Limb (tissue), 2 donors: ENCODE results near the gene PRSS2.

Experiments
- DNase-seq, 2 donors: peaks; one replicate each; pipeline ENCODE4 v3.0.0-alpha.2; 2016; ENCODE audit errors: extremely low spot score in 2 of 2

The PRSS2 gene

DNA sequence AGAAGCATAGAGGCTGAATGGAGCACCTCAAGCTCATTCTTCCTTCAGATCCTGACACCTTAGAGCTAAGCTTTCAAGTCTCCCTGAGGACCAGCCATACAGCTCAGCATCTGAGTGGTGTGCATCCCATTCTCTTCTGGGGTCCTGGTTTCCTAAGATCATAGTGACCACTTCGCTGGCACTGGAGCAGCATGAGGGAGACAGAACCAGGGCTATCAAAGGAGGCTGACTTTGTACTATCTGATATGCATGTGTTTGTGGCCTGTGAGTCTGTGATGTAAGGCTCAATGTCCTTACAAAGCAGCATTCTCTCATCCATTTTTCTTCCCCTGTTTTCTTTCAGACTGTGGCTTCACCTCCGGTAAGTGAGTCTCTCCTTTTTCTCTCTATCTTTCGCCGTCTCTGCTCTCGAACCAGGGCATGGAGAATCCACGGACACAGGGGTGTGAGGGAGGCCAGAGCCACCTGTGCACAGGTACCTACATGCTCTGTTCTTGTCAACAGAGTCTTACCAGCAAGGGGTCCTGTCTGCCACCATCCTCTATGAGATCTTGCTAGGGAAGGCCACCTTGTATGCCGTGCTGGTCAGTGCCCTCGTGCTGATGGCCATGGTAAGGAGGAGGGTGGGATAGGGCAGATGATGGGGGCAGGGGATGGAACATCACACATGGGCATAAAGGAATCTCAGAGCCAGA, 31.0 kb downstream of the PRSS2 start:
- DNase-seq = no peak

DNA sequence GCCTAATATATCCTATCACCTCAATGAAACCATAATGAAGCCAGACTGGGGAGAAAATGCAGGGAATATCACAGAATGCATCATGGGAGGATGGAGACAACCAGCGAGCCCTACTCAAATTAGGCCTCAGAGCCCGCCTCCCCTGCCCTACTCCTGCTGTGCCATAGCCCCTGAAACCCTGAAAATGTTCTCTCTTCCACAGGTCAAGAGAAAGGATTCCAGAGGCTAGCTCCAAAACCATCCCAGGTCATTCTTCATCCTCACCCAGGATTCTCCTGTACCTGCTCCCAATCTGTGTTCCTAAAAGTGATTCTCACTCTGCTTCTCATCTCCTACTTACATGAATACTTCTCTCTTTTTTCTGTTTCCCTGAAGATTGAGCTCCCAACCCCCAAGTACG, 31.5 kb downstream of the PRSS2 start:
- no peak for DNase-seq

DNA sequence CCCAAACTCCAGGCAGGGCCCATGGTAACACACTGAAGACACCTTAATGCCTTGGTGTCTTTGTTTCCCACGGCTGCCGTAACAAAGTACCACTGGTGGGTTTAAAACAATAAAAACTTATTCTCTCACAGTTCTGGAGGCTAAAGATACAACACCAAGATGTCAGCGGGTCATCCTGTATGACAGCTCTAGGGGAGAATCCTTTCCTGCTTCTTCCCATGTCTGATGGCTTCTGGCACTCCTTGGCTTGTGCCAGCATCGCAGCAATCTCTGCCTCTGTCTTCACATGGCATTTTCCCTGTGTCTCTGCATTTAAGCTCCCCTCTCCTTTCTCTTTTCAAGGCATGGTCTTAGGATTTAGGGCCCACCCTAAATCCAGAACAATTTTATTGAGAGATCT, 33.1 kb downstream of the PRSS2 start:
- DNase-seq = no peak

DNA sequence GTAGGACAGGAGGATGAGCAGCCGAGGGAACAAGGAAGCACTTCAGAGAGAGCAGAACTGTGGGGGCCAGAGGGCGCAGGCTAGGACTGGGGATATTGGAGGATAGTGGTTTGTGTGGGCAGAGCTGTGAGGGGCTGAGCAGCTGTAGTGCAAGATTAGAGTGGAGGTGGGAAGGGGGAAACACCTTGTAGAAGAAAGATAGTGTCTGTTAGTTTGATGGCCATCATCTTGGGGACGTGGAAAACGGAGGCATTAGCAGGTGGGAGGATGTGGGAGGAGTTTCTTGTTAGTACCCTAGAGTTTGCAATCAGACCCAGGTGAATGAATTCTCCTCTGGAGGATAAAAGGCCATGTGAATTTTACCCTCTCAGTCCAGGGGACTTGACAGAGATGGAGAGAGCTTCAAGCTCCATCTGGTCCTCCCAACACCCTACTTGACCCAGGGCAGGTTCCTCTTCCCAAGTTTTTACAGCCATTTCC, 34.0 kb downstream of the PRSS2 start:
- DNase-seq = no peak

DNA sequence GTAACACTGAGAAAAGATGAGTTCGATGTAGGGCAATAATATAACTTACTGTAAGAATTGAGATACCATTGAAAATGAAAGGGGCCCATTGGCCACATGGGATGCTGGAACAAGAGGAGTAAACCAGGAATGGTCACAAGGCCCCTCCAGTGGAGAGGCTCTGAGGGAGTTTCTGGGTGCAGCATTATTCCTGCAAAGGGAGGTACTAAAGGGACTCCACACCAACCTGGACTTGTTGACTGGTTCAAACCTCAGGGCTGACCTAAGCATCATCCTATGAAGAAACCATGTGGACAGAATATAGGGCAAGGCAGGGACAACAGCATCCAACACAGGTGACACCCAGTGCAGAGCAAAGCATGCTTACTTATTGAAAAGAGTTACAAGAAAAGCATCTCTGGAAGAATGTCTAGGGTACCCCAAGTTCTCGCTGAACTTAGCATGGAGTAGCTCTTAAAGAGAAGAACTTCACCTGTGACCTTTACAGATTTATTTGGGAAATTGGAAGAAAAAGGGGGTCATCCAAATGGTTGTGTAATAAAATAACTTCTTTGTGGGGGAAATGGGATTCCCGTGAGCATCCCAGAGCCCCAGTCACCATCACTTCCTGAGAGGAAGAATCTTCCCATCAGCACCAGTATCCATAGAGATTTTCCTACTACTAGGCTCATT, 34.7 kb downstream of the PRSS2 start:
- DNase-seq = no peak

DNA sequence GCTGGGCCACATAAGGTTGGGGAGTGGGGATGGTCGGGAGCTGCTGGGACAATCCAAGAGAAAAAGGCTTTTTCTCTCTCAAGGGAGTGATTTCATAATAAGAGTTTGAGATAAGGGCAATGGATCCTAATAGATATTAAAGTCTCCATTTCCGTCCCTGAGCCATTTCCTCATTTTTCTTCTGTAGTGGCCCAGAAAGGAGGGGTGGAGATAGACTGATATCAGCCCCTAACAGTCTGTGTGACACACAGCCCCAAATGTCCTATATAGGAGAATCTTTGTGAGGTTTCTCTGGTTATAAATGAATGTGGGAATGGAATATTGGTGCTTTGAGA, 35.2 kb downstream of the PRSS2 start:
- DNase-seq = no peak

DNA sequence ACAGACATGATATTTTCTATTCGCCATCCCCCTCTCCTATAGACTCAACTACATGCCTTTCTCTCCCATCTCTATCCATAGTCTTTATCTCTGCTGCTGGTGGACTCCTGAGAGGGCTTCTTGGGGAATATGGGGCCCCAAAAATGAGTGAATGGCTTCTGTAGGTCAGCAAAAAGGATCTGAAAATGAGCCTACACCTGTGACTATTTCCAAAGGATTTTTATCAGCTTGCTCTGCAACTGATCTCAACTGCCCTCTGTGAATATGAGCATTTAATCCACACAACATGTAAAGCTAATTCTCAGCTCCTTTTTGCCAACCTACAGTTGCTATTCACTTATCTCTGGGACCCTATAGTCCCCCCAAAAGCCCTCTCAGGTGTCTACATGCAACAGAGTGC, 36.2 kb downstream of the PRSS2 start:
- DNase-seq = no peak

DNA sequence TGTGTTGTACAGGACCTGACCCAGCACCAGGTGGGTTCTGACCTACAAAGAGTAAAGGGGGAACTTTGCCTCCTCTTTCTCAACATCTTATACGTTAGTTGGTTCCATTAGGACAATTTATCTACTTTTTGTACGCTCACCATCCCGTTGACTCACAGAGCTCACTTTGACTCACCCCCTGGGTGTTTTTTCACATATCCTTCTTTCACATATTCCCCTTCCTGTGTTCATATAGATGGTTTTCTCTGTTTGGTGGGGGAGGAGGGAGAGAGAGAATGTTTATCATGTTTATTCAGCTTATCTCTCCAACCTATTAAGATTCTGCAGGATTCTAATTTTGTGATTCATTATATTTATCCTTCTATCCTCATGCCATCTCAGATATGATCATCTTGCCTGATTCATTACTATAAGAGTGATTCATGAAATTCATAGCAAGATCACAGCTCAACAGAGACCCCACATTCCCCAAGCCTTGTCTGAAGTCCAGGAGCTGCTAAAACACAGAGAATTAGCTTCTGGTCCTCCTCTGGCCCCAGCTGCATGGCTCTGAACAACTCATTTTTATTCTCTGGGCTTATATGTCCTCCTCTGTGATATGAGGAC, 37.2 kb downstream of the PRSS2 start:
- DNase-seq = no peak

DNA sequence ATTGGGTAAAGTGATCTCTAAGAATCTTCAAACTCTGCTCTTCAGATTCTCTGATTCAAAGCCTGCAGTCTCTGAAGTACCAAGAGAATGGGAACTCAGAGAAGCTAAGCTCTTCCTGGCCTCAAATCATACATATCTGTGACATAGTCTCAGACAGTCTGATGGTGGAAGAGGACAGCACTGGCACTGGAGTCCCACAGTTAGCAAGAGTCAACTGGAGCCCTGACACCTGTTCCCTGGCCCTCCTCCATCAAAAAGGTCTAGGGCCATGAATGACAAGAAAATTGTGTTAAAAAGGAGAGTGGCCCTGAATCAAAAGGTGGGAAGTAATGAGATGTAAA, 37.7 kb downstream of the PRSS2 start:
- no peak for DNase-seq

DNA sequence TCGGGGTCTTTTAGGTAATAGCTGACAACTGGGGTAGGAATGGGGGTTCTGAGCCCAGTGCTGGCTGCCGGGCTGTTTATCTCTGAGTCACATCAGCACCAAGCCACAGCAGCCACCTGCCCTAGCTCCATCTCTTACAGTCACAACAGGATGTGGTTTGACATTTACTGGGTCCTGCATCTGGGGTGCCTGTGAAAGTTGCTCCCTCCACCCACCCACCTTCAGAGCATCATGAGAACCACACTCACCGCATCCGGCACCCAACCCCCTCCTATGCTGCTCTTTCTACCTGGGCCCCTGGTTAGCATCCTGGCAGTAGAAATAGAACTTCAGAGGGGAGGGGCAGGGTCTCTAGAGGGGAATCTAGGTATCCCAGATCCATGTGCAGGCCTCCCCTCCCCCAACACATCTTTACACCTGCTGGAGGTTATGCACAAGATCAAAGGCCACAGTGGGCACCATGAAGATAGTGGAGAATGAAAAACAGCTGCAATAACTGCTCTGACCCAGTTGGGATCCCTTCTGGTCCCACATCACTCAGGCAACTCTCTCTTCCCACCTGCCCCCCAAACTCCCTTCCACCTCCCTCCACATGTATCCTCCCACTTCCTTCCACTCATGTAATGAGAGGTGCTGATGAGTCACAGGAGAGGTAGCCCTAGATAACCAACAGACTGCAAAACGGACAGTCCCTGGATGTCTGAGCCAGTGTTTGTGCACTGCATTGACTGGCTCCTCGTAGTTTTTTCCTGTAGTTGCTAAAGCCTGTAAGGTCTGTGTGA, 38.2 kb downstream of the PRSS2 start:
- DNase-seq = no peak

DNA sequence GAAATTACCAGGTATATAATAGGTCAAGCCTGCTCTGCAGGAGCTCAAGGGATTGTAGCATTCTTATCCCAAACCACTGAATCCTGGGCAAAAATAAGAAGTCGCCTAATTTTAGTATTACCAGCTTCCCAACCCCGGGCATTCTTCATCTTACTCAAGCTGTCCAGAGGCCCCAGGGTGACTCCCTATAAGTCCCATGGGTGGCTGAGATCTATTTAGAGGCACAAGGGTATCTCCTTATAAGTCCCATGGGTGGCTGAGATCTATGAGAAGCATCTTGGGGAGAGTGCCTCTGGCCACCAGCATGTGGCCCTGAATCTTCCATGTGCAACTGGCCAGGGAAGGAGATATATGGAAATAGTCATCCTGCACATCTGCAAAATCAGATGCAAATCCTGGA, 38.9 kb downstream of the PRSS2 start:
- no peak for DNase-seq

DNA sequence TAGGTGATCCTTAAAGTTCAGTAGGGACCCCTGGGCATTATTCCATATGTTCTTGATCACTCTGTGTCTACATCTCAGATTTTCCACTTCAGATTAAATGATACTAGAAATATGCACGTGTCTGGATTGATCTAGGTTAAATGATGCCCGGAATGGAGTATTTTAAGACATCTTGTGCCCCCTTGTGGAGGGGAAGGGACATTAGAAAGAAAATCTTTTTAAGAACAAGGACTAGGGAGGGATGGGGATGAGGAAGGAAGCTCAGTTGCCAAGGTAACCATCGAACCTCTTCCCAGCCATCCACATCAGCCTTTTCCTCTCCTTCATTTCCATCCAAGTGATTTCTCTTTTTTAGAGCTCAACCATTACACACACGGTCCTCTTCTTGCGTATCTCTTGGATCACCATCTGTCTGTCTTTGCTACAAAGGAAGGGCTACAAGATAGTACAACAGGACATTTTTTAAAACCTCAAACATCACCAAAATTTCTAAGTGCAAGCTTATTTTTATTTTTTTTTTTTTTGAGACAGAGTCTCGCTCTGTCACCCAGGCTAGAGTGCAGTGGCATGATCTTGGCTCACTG, 40.5 kb downstream of the PRSS2 start:
- peak in 1 of 2 donors; percentile 21 for DNase-seq

DNA sequence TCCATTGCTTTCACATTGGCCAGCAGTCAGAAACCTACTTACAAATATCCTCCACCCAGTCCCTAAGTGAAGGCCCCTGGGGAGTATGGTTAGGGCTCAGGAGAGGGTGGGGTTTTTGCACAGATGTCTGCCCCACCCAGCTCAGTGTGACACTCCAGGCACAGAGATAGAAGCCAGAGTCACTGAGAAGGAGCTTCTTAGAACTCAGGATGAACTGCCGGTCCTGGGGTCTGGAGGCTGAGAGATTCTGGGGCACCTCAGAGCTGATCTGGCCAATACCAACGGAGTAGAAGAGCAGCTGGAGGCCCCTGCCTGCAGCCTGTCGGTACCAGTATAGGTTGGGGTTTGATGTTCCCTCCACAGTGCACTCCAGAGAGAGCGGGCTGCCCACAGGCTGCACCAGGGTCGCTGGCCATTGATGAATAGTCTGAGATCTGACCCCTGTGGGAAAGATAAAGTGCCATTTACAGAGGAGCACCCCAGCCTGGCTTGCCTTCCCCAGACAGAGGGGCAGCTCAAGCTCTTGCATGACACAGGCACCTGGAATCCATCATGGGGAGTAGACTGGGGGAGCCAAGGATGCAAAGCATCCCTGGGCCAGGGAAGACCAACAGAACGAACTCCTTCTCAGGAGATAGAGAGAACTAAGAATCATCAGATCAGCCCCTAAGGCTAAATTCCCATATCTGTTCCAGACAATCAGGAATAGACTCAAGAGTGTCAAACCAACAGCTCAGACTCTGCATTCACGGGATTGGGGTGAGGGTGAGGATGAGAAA, 41.9 kb downstream of the PRSS2 start:
- no peak for DNase-seq

DNA sequence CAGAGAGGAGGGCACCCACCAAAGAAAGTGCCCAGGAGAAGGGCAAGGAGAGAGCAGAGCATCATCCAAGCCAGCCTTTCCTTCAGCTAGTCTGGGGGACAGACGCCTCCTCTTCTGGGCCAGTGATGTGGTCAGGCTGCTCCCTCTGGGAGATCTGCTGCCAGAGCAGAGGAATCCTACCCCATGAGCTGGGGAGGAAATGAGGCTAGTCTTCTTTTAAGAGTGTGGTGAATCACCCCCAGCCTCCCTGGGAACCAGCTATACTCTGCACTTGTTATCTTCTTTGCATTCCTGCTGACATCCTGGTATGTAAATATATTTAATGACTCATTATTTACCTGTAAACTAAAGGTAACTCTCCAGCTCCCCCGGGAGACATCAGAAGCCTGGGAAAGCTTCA, 42.5 kb downstream of the PRSS2 start:
- DNase-seq = no peak

DNA sequence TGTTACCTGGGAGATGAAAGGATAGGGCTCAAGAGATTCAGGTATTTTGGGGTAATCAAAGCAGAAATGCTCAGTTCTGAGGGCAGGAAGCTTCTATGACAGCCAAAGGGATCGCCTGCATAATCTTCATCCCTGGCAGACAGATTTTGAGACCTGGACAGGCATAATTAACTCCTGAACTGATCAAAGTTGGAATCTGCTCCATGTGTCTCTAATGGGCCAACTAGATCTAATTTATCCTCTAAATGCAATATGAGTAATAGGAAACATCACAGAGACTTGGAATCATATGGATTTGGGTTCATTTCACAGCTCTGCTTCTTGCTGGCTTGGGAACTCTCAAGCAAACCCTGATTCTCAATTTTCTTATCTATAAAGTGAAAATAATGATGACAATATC, 42.9 kb downstream of the PRSS2 start:
- no peak for DNase-seq

DNA sequence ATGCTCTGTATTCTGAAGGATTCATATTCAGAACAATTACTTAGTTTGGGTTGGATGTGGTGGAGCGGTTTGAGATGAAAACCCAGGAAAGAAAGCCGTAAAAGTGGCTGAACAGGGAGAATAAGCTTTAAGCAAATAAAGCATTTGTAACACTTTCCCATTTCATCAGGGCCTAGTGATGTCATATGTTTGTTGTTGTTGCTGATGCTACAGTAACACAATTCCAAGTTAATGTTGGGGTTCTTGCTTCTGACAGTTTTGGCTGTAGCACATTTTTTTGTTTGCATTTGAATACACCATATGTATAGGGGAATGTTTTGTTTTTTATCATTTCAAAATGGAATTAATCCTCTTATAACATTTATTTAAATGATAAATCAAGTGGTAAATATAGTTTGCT, 43.7 kb downstream of the PRSS2 start:
- DNase-seq = no peak

DNA sequence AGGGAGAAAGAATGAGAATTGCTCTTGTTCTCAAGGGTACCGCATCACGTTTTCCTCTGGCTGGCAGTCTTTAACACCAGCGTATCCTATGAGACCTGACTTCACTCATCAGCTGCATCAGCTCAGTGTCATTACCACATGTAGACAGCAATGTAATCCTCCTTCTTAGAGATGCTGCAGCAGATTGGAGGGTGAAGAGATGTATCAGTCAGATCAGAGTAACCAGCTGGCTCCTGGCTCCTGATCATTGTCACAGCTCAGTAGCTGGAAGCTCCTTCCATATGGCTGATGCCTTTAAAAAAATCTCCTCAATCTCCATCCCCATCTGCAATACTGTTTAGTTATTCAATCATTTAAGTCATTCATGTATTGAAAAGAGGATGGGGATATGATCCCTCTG, 44.4 kb downstream of the PRSS2 start:
- no peak for DNase-seq

DNA sequence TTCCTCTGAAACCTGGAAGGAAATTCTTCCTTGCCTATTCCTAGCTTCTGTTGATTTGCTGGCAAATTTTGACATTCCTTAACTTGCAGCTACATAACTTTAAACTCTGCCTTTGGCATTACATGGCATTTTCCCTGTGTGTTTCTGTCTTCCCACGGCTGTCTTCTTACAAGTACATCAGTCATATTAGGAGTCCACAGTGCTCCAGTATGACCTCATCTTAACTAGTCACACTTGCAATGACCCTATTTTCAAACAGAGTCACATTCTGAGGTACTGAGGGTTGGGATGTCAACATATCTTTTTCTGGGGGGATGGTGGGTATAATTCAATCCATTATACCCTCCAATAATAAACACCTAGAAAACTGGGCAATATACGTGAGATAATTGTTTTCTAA, 46.7 kb downstream of the PRSS2 start:
- no peak for DNase-seq

DNA sequence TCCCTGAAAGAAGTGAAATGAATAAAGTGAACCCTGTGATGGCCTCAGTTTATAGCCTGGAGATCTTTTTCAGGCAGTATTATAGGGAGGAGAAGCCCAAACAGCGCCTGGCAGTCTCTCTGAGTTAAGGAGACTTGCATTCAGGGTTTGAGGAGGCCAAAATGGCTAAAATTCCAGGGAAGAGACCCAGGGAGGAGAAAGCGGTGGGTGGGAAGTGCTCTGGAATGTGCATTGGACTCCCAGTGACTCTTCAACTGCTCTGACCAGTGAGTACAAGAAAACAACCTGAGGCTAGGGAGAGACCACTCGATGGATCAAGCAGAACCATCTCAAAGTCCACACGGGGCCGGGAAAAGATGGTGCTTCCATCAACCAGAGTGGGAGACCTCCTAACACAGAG, 48.8 kb downstream of the PRSS2 start:
- no peak for DNase-seq

DNA sequence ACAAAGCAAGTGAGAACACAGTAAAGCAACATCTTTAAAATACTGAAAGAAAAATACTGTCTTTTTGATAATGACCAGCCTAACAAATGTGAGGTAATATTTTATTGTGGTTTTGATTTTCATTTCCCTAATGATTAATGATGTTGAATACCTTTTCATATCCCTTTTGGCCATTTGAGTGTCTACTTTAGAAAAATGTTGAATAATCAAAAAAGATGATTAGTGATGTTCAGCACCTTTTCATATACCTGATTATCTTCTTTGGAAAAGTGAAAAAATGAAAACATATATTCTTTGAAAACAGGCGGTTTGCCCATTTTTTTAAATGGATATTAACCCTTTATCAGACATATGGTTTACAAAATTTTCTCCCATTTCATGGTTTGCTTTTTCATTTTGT, 51.9 kb downstream of the PRSS2 start:
- no peak for DNase-seq
